Activated T-helper 1 cell treated with Interleukin-2 at 50 U/mL for 16 hours (primary cell): ENCODE data around the gene SHOX.
"Not testable (repeated sequence)": the region's sequence is repeated elsewhere in the genome, so short reads cannot be mapped to it uniquely, and the experiment has no call there.

ENCODE experiments used
- DNase-seq: peaks from one replicate; pipeline ENCODE4 v3.0.0-alpha.2; 2020; ENCODE audit warnings: low read depth

SHOX gene

GRCh38 chrX:630612-631496 is at the start of gene SHOX:
Gene SHOX (plus strand): TSS chrX:630791. CDS start chrX:630898, 107 bp downstream.
- DNase-seq, result no peak

GRCh38 chrX:581066-581465 is 49.5 kb upstream of the SHOX start:
- DNase-seq, result no peak

- no peak for DNase-seq
These were observed 48.8 kb upstream of the SHOX start for GRCh38 chrX:581720-582298.

- DNase-seq, result no peak
These were observed 46.0 kb upstream of the SHOX start for GRCh38 chrX:584572-584971.

- DNase-seq, result no peak
These were observed 45.3 kb upstream of the SHOX start for GRCh38 chrX:585115-585808.

GRCh38 chrX:586351-586750 is 44.2 kb upstream of the SHOX start:
- no peak for DNase-seq

- DNase-seq, result not testable (repeated sequence)
These were observed 41.3 kb upstream of the SHOX start for GRCh38 chrX:589261-589660.

GRCh38 chrX:590693-591404 is 39.7 kb upstream of the SHOX start:
- DNase-seq, result no peak

- no peak for DNase-seq
These were observed 30.5 kb upstream of the SHOX start for GRCh38 chrX:599837-600715.

- DNase-seq, result not testable (repeated sequence)
These were observed 27.6 kb upstream of the SHOX start for GRCh38 chrX:603029-603428.

- not testable (repeated sequence) for DNase-seq
These were observed 26.0 kb upstream of the SHOX start for GRCh38 chrX:604616-605015.

- not testable (repeated sequence) for DNase-seq
These were observed 22.5 kb upstream of the SHOX start for GRCh38 chrX:608088-608487.

GRCh38 chrX:614136-614535 is 16.5 kb upstream of the SHOX start:
- no peak for DNase-seq

- DNase-seq, result no peak
These were observed 13.2 kb upstream of the SHOX start for GRCh38 chrX:617401-617800.

GRCh38 chrX:617891-618290 is 12.7 kb upstream of the SHOX start:
- no peak for DNase-seq

GRCh38 chrX:618304-618703 is 12.3 kb upstream of the SHOX start:
- DNase-seq, result not testable (repeated sequence)

GRCh38 chrX:618761-619450 is 11.7 kb upstream of the SHOX start:
- DNase-seq, result no peak

GRCh38 chrX:619451-619811 is 11.2 kb upstream of the SHOX start:
- no peak for DNase-seq

GRCh38 chrX:619812-620531 is 10.6 kb upstream of the SHOX start:
- no peak for DNase-seq
